Measurements from ENCODE around the gene LRRFIP2. TPM values are rescaled to one million over a fixed set of nuclear protein-coding genes. Genes with fewer than 3 reads are reported as not detected.

LRRFIP2 gene
- total RNA-seq, 1 donor from 2014 or later: 48.0 TPM

DNA sequence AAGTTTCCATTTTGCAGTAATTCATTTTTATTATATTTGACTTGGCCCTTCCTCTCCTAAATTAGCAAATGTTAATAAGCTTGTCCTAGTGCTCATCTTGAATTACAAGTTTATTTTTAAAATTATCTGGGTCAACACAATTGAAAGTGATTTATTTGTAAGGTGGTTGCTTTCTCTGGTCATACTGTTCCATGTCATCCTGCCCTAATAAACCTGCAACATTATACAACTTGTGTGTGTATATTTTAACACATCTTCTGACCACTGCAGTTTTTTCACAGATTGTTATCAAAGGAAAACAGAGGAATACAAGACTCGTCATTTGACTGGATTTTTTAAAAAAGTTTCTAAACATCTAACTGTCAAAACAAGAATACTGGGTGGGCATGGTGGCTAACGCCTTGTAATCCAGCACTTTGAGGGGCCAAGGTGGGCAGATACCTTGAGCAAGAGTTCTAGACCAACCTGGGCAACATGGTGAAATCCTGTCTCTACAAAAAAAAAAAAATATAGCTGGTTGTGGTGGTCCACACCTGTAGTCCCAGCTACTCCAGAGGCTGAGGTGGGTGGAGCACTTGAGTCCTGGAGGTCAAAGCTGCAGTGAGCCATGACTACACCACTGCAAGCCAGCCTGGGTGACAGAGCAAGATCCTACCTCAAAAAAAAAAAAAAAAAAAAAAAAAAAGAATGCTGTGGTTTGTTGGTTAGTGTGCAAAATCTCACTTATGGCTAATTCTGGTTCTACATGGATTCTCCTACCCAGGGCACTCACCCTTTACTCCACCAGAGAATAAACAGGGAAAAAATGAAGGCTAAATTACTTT is 5.0 kb upstream of the LRRFIP2 start:
- TF ChIP-seq, protein P1, sequence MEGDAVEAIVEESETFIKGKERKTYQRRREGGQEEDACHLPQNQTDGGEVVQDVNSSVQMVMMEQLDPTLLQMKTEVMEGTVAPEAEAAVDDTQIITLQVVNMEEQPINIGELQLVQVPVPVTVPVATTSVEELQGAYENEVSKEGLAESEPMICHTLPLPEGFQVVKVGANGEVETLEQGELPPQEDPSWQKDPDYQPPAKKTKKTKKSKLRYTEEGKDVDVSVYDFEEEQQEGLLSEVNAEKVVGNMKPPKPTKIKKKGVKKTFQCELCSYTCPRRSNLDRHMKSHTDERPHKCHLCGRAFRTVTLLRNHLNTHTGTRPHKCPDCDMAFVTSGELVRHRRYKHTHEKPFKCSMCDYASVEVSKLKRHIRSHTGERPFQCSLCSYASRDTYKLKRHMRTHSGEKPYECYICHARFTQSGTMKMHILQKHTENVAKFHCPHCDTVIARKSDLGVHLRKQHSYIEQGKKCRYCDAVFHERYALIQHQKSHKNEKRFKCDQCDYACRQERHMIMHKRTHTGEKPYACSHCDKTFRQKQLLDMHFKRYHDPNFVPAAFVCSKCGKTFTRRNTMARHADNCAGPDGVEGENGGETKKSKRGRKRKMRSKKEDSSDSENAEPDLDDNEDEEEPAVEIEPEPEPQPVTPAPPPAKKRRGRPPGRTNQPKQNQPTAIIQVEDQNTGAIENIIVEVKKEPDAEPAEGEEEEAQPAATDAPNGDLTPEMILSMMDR (IDR thresholded peaks at IDR 0.05; ENCODE audit: unreplicated experiment): no peak
- Mint-ChIP-seq H3K36me3 (ENCODE audit: insufficient read depth) (peaks cover 2% of the 10 kb centered on the region), H3K4me3 (ENCODE audit: low read depth) (no peak overlapping the region), H3K27me3 (no peaks in the 10 kb centered on the region), H3K27ac (no peak overlapping the region), H3K4me1 (ENCODE audit: low read depth) (peaks cover 26% of the 10 kb centered on the region), H3K9me3 (ENCODE audit: low read depth) (no peaks in the 10 kb centered on the region)
- DNase-seq (ENCODE audit: low spot score, unreplicated experiment): no peak

DNA sequence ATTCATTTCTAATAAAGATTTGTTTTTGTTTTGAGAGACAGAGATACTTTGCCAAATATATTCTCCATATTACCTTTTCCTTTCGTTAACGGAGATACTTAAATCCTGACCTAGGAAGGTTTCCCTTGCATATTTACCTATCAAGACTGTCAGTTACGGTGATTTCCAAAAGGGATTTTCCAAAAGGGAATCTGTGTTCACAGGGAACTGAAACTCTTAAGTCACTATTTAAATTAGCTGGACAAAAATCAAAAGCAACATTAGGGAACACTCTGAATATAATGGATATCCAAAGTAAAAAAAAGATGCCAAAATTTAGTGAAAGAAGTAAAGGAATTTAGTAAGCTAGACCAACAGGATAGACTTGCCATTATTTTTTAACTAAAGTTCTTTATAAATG is 576 bp downstream of the LRRFIP2 start:
- peak overlapping the region; percentile 96 for H3K4me3 Mint-ChIP-seq (ENCODE audit: low read depth)
- no peaks in the 10 kb centered on the region for H3K9me3 Mint-ChIP-seq (ENCODE audit: low read depth)
- peak overlapping the region; percentile 64 for H3K27ac Mint-ChIP-seq
- H3K27me3 Mint-ChIP-seq: no peaks in the 10 kb centered on the region
- peaks cover 3% of the 10 kb centered on the region for H3K36me3 Mint-ChIP-seq (ENCODE audit: insufficient read depth)
- TF ChIP-seq, protein P1 (IDR thresholded peaks at IDR 0.05; ENCODE audit: unreplicated experiment): no peak
- peaks cover 34% of the 10 kb centered on the region for H3K4me1 Mint-ChIP-seq (ENCODE audit: low read depth)
- DNase-seq (ENCODE audit: low spot score, unreplicated experiment): no peak

DNA sequence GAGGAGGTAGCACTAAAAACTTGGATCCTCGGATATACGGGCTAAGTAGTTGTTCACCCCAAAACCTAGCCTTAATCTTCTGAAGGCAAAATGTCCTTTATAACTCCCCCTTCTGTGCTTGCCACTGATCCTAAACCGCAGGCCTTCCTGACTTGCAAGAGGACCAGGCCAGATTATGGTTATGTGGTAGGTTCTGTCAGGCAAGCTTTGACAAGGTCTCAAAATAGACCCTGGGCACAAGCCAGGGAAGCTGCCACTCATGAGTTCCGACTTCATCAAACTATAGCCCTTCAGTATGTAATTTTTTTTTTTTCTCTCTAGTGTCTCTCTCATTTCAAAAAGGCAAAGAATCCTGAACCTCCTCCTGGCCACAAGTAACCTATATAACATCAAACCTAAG is 3.2 kb downstream of the LRRFIP2 start:
- Mint-ChIP-seq H3K27ac (peak overlapping the region; percentile 0), H3K27me3 (no peaks in the 10 kb centered on the region), H3K9me3 (ENCODE audit: low read depth) (no peaks in the 10 kb centered on the region), H3K4me1 (ENCODE audit: low read depth) (peaks cover 20% of the 10 kb centered on the region), H3K36me3 (ENCODE audit: insufficient read depth) (peaks cover 7% of the 10 kb centered on the region), H3K4me3 (ENCODE audit: low read depth) (no peak overlapping the region)
- TF ChIP-seq, protein P1 (IDR thresholded peaks at IDR 0.05; ENCODE audit: unreplicated experiment): no peak
- no peak for DNase-seq (ENCODE audit: low spot score, unreplicated experiment)

DNA sequence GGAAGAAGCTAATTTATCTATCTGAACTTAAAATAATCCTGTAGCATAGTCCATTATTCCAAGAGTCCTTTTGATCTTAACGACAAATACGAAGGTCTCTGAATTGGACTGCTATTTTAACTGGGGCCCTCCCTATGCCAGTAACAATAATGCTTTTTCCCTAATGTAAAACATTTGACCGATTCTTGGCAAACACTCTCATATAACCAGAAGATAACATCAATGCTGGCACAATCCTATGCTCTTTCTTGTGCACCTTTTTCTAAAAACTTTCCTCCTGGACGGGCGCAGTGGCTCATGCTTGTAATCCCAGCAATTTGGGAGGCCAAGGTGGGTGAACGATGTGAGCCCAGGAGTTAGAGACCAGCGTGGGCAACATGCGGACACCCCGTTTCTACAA is 3.9 kb downstream of the LRRFIP2 start:
- no peaks in the 10 kb centered on the region for H3K27me3 Mint-ChIP-seq
- no peak for DNase-seq (ENCODE audit: low spot score, unreplicated experiment)
- TF ChIP-seq, protein P1 (IDR thresholded peaks at IDR 0.05; ENCODE audit: unreplicated experiment): no peak
- peaks cover 20% of the 10 kb centered on the region for H3K4me1 Mint-ChIP-seq (ENCODE audit: low read depth)
- H3K9me3 Mint-ChIP-seq (ENCODE audit: low read depth): no peaks in the 10 kb centered on the region
- H3K27ac Mint-ChIP-seq: no peak overlapping the region
- H3K36me3 Mint-ChIP-seq (ENCODE audit: insufficient read depth): peaks cover 9% of the 10 kb centered on the region
- H3K4me3 Mint-ChIP-seq (ENCODE audit: low read depth): no peak overlapping the region

DNA sequence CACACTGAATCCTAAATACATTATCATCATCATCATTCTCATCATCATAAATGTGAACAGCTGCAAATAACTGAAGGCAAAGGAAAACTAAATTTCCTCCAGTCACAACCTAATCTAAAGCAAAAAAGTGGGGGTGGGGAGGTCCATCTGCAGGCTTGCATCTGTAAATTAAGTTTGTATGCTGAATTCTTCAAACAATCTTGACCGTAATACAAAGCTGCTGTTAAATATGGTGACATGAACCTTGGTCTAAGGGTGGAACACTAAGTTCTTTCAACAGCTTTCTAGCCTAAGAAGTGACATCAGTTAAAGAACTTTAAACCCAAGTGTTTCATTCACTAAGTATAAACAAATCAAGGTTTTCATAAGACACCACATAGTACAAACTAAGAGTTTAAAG is 4.3 kb downstream of the LRRFIP2 start:
- Mint-ChIP-seq H3K9me3 (ENCODE audit: low read depth) (no peaks in the 10 kb centered on the region), H3K4me1 (ENCODE audit: low read depth) (peaks cover 17% of the 10 kb centered on the region), H3K27me3 (no peaks in the 10 kb centered on the region), H3K4me3 (ENCODE audit: low read depth) (no peak overlapping the region), H3K36me3 (ENCODE audit: insufficient read depth) (peaks cover 9% of the 10 kb centered on the region), H3K27ac (peak overlapping the region; percentile 22)
- TF ChIP-seq, protein P1 (IDR thresholded peaks at IDR 0.05; ENCODE audit: unreplicated experiment): no peak
- DNase-seq (ENCODE audit: low spot score, unreplicated experiment): no peak
